SH-SY5Y (cell line): ENCODE measurements around the gene ITGB2.

Experiments used
- GATA2 ChIP-seq: IDR thresholded peaks from 2 replicates; pipeline ENCODE4 v1.6.1; 2011; ENCODE audit warnings: mild to moderate bottlenecking, low read depth, low read length
- GATA3 ChIP-seq: IDR thresholded peaks from 2 replicates; pipeline ENCODE4 v1.6.1; 2011; ENCODE audit warnings: low read depth, mild to moderate bottlenecking, low read length, moderate library complexity

DNA sequence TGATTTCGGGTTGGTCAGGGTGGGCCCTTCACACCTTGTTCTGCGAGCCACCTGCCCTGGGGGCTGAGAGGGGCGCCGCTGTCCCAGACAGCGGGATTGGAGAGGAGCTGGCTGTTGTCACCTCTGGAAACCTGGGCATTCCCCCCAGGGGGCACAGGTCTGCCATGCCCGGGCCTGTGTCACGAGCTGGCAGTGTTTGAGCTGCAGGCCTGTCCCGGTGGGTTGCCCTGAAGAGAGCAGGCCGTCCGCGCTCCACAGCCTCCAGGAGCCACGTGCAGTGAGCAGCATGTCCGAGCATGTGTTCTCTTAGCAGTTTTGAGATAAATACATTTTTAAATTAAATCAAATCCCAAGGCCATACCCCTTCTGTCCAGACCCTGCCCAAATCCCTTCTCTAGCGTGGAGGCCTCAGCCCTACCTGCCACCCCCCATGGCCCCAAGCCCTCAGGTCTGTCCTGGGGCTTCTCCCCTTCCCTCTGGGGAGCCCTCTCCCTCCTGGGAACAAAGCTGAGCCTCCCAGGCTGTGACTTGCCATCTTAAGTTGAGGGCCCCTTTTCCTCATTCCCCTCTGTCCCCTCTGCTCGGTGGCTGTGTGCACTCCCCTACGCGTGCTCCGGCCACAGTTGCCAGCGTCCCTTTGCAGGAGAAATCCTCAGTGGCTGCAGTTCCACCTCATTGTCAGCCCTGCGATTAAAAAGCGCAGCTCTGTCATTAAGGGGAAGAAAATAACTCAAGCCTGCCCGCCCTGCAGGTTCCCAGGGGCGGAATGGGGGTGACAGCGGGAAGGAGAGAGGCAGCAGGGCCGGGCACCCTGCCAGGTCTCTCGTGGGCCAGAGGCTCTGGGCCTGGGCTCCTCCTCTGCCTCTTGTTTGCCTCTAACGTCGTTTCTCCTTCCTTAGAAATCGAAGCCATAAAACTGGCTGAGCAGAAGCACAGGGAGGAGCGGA lies 45.7 kb upstream of the ITGB2 start:
- no peak for TF ChIP-seq GATA3
- no peak for TF ChIP-seq GATA2
